Gastroesophageal sphincter (tissue), 4 donors: Measurements from ENCODE around the gene EMP1. TPM values are rescaled to one million over a fixed set of nuclear protein-coding genes. Genes with fewer than 3 reads are reported as not detected.
"Not testable (repeated sequence)": the region's sequence is repeated elsewhere in the genome, so short reads cannot be mapped to it uniquely, and the experiment has no call there.

Experiments
- ATAC-seq: fragments of 150-250 bp; one replicate; pipeline ENCODE4 v1.9.1; 2016; ENCODE audit warnings: mild to moderate bottlenecking, moderate library complexity
- H3K27ac ChIP-seq, 4 donors: fragments of 200-600 bp; sonication (generic) in 3 of 4; 1 replicate in 3 of 4; 2 replicates in 1 of 4; pipeline ENCODE4 v1.5.1; 2016 to 2019
- H3K27me3 ChIP-seq: fragments of 200-600 bp; sonication (generic); one replicate; pipeline ENCODE4 v1.5.1; 2019
- H3K36me3 ChIP-seq, 2 donors: fragments of 200-600 bp; sonication (generic); one replicate each; pipeline ENCODE4 v1.5.1; 2019; ENCODE audit warnings: control low read depth in 1 of 2
- H3K4me1 ChIP-seq, 3 donors: fragments of 200-600 bp; sonication (generic); 1 replicate in 2 of 3; 2 replicates in 1 of 3; pipeline ENCODE4 v1.5.1; 2016 to 2019; ENCODE audit warnings: control low read depth in 2 of 3
- H3K4me3 ChIP-seq, 2 donors: fragments of 200-600 bp; sonication (generic); one replicate each; pipeline ENCODE4 v1.5.1; 2019; ENCODE audit warnings: mild to moderate bottlenecking in 1 of 2, moderate library complexity in 1 of 2
- H3K9me3 ChIP-seq, 3 donors: fragments of 200-600 bp; sonication (generic); one replicate each; pipeline ENCODE4 v1.5.1; 2017 to 2019; ENCODE audit warnings: control low read depth in 2 of 3
- CTCF ChIP-seq, 4 experiments: fragments of 200-600 bp in 2 of 4; fragments of 450-650 bp in 2 of 4; sonication (generic) in 1 of 4; IDR thresholded peaks; one replicate each; pipeline ENCODE4 v1.5.1; 2017 to 2019; ENCODE audit warnings: antibody characterized with exemption in 4 of 4, mild to moderate bottlenecking in 2 of 4, moderate library complexity in 2 of 4
- EP300 ChIP-seq: sonication (generic); formaldehyde crosslinking; IDR thresholded peaks from one replicate; pipeline ENCODE4 v1.6.1; 2017; ENCODE audit warnings: antibody characterized with exemption, mild to moderate bottlenecking
- POLR2A ChIP-seq, 2 donors: fragments of 450-650 bp; IDR thresholded peaks; one replicate each; pipeline ENCODE4 v1.6.1; 2017; ENCODE audit warnings: antibody characterized with exemption in 2 of 2, mild to moderate bottlenecking in 2 of 2, moderate library complexity in 1 of 2
- POLR2AphosphoS5 ChIP-seq: sonication (generic); formaldehyde crosslinking; IDR thresholded peaks from one replicate; pipeline ENCODE4 v1.6.1; 2017; ENCODE audit warnings: antibody characterized with exemption
- WGBS, 2 donors: methylation state at CpG; one replicate each; pipeline ENCODE4 v1.1.5; 2018; ENCODE audit warnings: low coverage in 1 of 2; 5-methylcytosine and 5-hydroxymethylcytosine counted together
- total RNA-seq, 4 donors: library from RNA; depleted of rRNA; stranded (reverse); fragments of >200 nt; gene quantifications; one replicate each; pipeline ENCODE4 v1.1.0, GENCODE V29; 2016

Gene EMP1
- total RNA-seq, 4 donors from 2014 or later, result 50.0 to 482 (median 331) TPM

GRCh38 chr12:13256692-13257045 is 60.1 kb downstream of the EMP1 start:
- Histone ChIP-seq H3K27me3 (no peaks in the 10 kb centered on the region), H3K4me3 (no peak overlapping the region), H3K9me3 (no peaks in the 10 kb centered on the region), H3K27ac (no peak overlapping the region), H3K4me1 (peaks cover 0 to 13% (median 0%) of the 10 kb centered on the region in 3 donors), H3K36me3 (no peaks in the 10 kb centered on the region)
- 92% methylated on average over 2 of the region's 4 CpGs; no CpG with 5 or more reads in 1 of the 2 donors for WGBS, 2 donors
- no peak for ATAC-seq
- TF ChIP-seq EP300 (no peak), CTCF (IDR thresholded peaks at IDR 0.05) (no peak), POLR2AphosphoS5 (no peak), POLR2A (IDR thresholded peaks at IDR 0.05) (no peak)

- H3K36me3 ChIP-seq, result no peaks in the 10 kb centered on the region
- ATAC-seq, result no peak
- H3K4me1 ChIP-seq, result peaks cover 0 to 13% (median 0%) of the 10 kb centered on the region in 3 donors
- no peak for TF ChIP-seq POLR2A (IDR thresholded peaks at IDR 0.05)
- TF ChIP-seq POLR2AphosphoS5, result no peak
- no peak for TF ChIP-seq EP300
- H3K27ac ChIP-seq, result no peak overlapping the region
- no peaks in the 10 kb centered on the region for H3K9me3 ChIP-seq
- no peaks in the 10 kb centered on the region for H3K27me3 ChIP-seq
- no peak overlapping the region for H3K4me3 ChIP-seq
- 78 to 79% methylated on average over 3 of the region's 3 CpGs for WGBS, 2 donors
Measured at GRCh38 chr12:13257356-13257875, 60.9 kb downstream of the EMP1 start.

GRCh38 chr12:13258197-13258596 is 61.7 kb downstream of the EMP1 start:
- H3K27me3 ChIP-seq, result no peaks in the 10 kb centered on the region
- no peak overlapping the region for H3K27ac ChIP-seq
- H3K9me3 ChIP-seq, result no peaks in the 10 kb centered on the region
- ATAC-seq, result no peak
- 71% methylated on average over 2 of the region's 3 CpGs; no CpG with 5 or more reads in 1 of the 2 donors for WGBS, 2 donors
- peaks cover 0 to 13% (median 0%) of the 10 kb centered on the region in 3 donors for H3K4me1 ChIP-seq
- no peaks in the 10 kb centered on the region for H3K36me3 ChIP-seq
- TF ChIP-seq POLR2AphosphoS5 (no peak), CTCF (IDR thresholded peaks at IDR 0.05) (no peak), POLR2A (IDR thresholded peaks at IDR 0.05) (no peak), EP300 (no peak)
- H3K4me3 ChIP-seq, result no peak overlapping the region

- no peaks in the 10 kb centered on the region for H3K9me3 ChIP-seq
- no peak for TF ChIP-seq EP300
- no peak for TF ChIP-seq CTCF (IDR thresholded peaks at IDR 0.05)
- no peak for TF ChIP-seq POLR2A (IDR thresholded peaks at IDR 0.05)
- TF ChIP-seq POLR2AphosphoS5, result no peak
Measured at GRCh38 chr12:13258717-13259119, 62.2 kb downstream of the EMP1 start.

GRCh38 chr12:13259625-13260024 is 63.1 kb downstream of the EMP1 start:
- H3K9me3 ChIP-seq, H3K36me3 ChIP-seq, ATAC-seq, H3K27me3 ChIP-seq, H3K27ac ChIP-seq, H3K4me3 ChIP-seq: not testable (repeated sequence)
- WGBS, 2 donors, result 97 to 100% methylated on average over 2 to 4 of the region's 7 CpGs
- H3K4me1 ChIP-seq, result peaks cover 0 to 13% (median 0%) of the 10 kb centered on the region in 3 donors

More at GRCh38 chr12:13258717-13259119, 62.2 kb downstream of the EMP1 start:
- Histone ChIP-seq H3K36me3 (no peaks in the 10 kb centered on the region), H3K27me3 (no peaks in the 10 kb centered on the region), H3K4me3 (no peak overlapping the region), H3K4me1 (peaks cover 0 to 13% (median 0%) of the 10 kb centered on the region in 3 donors), H3K27ac (no peak overlapping the region)
- WGBS, 2 donors, result 73 to 93% methylated on average over 2 to 3 of the region's 3 CpGs
- ATAC-seq, result no peak

- H3K36me3 ChIP-seq, H3K4me1 ChIP-seq, H3K9me3 ChIP-seq, H3K27ac ChIP-seq, ATAC-seq, H3K4me3 ChIP-seq, H3K27me3 ChIP-seq: not testable (repeated sequence)
- WGBS, 2 donors, result 77 to 80% methylated on average over 3 of the region's 3 CpGs
Measured at GRCh38 chr12:13267826-13268225, 71.3 kb downstream of the EMP1 start.
